GM18507 (cell line): ENCODE data around the gene HOXC6.
A peak's percentile ranks its signal among the peaks of the same experiment; 100 is the strongest.

ENCODE experiments used
- DNase-seq: peaks from one replicate; pipeline ENCODE4 v3.0.0; 2011; ENCODE audit warnings: low read depth; ENCODE audit not compliant: insufficient read length; ENCODE audit errors: extremely low spot score
- FAIRE-seq: peaks from 2 replicates; lab custom pipeline; 2011; peaks lifted over from hg19 to GRCh38; lab: Jason Lieb, UNC

HOXC6 gene

DNA sequence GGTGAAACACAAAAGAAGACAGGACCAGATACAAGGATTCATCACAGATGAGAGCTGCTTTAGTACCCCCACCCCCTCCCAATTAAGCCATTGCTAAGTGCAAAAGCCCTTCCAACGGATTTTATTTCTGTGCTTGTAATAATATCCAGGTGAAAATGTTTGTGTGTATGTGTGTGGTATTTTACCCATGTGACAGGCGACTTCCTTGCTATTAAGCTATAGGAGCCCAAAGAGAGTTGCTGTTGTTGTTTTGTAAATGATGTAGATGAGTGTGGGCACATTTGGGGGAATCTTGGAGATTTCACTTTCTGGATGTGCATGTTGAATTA, 22.2 kb downstream of the HOXC6 start:
- FAIRE-seq: no peak

GRCh38 chr12:54051026-54051842, 23.0 kb downstream of the HOXC6 start:
- peak; percentile 18 for FAIRE-seq

More for the DNA sequence above, 22.2 kb downstream of the HOXC6 start:
- DNase-seq: no peak

GRCh38 chr12:54051874-54052437, 23.7 kb downstream of the HOXC6 start:
- FAIRE-seq (no peak), DNase-seq (no peak)

More at GRCh38 chr12:54051026-54051842, 23.0 kb downstream of the HOXC6 start:
- no peak for DNase-seq

- DNase-seq (no peak), FAIRE-seq (no peak)
Observed at GRCh38 chr12:54052438-54053002, 24.3 kb downstream of the HOXC6 start.

GRCh38 chr12:54053003-54053750, 24.9 kb downstream of the HOXC6 start:
- DNase-seq (peak; percentile 62), FAIRE-seq (peak; percentile 94)

- DNase-seq (no peak), FAIRE-seq (no peak)
Observed at GRCh38 chr12:54053751-54054741, 25.8 kb downstream of the HOXC6 start, which contains the start of gene HOXC4. HOXC4 (plus strand) TSS chr12:54053835; CDS start chr12:54053923, 88 bp downstream.

DNA sequence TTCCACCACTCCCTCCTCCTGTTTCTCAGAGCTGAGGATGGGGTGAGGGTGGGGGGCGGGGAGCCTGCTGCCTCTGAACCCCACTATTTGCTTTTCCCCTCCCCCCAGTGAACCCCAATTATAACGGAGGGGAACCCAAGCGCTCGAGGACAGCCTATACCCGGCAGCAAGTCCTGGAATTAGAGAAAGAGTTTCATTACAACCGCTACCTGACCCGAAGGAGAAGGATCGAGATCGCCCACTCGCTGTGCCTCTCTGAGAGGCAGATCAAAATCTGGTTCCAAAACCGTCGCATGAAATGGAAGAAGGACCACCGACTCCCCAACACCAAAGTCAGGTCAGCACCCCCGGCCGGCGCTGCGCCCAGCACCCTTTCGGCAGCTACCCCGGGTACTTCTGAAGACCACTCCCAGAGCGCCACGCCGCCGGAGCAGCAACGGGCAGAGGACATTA, 26.5 kb downstream of the HOXC6 start:
- no peak for FAIRE-seq
- no peak for DNase-seq

DNA sequence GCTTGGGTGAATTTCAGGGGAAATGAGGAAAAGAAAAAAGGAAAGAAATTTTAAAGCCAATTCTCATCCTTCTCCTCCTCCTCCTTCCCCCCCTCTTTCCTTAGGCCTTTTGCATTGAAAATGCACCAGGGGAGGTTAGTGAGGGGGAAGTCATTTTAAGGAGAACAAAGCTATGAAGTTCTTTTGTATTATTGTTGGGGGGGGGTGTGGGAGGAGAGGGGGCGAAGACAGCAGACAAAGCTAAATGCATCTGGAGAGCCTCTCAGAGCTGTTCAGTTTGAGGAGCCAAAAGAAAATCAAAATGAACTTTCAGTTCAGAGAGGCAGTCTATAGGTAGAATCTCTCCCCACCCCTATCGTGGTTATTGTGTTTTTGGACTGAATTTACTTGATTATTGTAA, 27.3 kb downstream of the HOXC6 start:
- FAIRE-seq (no peak), DNase-seq (no peak)

GRCh38 chr12:54056110-54056509, 27.9 kb downstream of the HOXC6 start:
- no peak for DNase-seq
- FAIRE-seq: no peak

DNA sequence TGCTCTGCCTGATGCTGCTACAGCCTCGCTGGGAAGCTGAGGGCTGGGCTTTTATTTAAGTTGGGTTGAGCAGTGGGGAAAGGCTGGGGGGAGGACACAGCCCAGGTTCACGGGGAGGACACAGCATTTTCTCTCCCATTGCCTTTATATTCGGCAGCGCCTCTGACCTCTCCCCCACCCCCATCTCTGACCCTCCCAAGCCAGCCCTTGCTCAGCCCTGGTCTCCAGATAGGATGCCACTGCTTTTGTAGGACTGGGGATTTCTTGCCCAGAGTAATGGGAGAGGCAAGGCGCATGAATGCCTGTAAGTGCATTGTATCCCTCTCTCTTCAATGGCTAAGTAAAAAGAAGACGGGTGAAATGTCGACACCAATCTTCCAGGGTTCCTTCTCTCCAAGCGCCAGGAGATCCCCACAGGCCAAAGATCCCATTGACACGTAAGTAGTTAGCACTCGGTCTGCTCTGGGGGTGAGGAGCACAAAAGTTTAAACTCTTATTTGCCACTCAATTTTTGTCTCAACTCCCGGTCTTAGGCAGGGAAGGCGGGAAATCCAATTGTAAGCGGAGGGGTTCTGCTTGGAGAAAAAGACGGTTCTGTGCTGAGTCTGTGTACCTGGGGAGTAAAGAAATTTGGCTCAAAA, 30.0 kb downstream of the HOXC6 start:
- FAIRE-seq: no peak

DNA sequence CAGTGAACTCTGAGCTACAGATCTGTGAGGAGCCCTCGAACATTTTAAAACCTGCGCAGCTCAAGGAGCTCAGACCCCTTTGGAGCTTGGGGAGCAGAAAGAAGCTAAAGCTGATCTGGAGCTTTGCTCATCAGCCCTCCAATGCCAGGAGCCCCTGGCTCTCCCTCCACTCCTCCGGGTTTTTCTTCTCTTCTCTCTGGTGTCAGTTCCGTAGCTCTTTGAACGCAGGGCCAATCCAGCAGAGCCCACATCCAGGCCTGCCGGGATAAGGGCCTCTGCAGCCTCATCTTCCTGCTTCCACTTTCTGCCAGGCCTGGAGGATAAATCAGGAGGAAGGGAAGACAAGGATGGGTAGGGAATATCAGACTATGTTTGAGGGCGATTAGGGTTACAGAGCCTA, 31.4 kb downstream of the HOXC6 start:
- FAIRE-seq (no peak), DNase-seq (no peak)

More for the DNA sequence above, 30.0 kb downstream of the HOXC6 start:
- DNase-seq: no peak

DNA sequence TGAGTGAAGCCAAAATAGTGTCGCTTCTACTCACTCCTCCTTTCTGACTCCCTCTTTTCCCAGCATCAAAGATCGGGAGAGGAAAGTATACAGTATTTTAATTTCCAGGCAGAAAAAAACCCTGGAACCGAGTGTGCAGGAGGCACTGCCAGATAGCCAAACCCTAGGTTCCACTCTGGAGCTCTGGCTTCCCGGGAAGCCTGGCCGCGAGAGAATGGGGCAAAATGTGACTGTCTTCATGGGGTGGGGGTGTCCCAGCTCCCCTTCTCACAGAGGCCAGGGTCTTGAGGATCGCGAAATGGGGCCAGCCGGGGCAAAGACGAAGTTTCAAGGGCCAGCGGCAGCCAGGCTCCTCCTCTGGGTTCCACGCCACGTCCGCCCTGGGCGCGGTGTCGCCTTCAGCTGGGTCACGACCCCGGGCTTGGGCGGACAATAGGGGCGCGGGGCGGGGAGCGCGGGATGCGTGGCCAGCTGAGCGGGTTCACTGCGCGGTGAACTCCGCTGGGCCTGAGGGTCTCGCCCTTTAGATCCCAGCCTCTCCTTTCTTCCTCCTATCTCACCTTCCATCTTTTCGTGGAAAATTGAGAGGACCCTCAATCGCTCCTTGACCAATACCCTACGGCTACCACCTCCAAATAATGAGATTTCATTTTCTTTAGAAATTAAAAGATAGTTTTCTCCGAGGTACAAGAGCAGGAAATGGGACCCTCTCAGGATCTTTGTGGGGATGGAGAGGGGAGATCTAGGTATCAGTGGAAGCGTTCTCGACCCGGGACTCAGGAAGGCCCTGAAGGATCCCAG, 32.1 kb downstream of the HOXC6 start:
- no peak for DNase-seq
- no peak for FAIRE-seq

DNA sequence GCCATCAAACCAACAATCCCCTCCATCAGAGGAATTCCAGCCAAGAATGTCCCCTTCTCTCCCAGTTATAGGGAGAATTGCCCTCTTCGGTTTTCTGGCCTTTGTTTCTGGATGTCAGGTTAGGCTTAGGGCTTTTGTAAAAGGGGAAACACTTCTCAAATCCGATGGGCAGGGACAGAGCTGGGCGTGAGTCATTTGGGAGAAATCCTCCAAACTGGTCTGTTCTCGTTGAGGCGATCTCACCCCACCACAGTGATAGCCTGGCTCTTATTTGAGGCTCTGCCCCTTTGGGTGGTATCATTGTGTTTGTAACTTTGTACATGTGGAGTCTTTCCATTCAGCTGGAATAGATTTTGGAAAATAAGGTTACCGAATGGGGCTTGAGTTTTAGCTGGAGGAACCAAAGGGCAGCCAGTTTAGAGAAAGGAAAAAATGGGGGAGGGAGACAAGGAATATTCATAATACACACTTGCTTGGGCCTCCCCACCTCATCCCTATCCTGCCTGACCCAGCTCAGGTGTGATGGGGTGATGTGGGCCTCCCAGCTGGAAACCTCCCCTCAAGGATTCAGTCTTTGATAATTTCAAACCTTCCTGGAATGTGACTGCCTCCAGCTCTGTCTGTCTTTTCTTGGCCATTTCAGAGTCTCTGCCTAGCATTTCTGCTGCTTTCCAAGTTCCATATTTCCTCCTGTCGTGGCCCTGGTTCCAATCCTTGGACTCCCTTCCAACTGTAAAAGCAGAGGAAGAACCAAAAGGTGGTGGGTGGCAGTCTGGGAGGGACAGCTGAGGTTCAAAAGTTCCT, 32.9 kb downstream of the HOXC6 start:
- no peak for FAIRE-seq

DNA sequence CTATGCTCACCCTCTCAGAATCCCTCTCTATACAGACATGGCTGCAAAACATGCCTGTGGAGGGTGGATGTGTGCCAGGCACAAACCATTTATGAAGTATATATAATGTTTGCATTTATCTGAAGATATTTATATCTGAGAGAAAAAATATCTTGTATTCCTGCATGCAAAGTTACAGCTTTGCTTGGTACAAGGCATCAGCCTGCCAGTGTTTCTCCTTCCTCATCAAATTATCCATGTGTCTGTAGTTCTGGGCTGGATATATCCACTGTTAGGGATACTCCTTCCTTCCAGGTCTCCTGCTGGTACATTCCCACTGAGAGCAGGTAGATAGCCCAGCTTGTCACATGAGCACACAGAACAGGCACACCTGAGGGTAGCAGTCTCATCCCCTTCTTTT, 37.4 kb downstream of the HOXC6 start:
- FAIRE-seq: no peak

More for the DNA sequence above, 32.9 kb downstream of the HOXC6 start:
- no peak for DNase-seq

DNA sequence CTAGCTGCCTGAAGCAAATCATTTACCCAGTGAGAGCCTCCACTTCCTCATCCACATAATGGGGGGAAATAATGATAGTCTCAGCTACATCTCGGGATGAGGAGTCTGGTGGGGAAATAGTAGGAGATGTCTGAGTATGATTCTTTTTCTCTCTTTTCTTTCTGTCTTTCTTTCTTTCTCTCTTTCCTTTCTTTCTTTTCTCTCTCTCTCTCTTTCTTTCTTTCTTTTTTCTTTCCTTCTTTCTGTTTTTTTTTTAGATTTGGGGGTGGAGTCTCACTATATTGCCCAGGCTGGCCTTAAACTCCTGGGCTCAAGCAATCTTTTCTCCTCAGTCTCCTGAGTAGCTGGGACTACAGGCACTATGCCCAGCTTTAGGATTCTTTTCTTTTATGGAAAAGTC, 38.2 kb downstream of the HOXC6 start:
- FAIRE-seq (no peak), DNase-seq (no peak)

More for the DNA sequence above, 37.4 kb downstream of the HOXC6 start:
- no peak for DNase-seq

DNA sequence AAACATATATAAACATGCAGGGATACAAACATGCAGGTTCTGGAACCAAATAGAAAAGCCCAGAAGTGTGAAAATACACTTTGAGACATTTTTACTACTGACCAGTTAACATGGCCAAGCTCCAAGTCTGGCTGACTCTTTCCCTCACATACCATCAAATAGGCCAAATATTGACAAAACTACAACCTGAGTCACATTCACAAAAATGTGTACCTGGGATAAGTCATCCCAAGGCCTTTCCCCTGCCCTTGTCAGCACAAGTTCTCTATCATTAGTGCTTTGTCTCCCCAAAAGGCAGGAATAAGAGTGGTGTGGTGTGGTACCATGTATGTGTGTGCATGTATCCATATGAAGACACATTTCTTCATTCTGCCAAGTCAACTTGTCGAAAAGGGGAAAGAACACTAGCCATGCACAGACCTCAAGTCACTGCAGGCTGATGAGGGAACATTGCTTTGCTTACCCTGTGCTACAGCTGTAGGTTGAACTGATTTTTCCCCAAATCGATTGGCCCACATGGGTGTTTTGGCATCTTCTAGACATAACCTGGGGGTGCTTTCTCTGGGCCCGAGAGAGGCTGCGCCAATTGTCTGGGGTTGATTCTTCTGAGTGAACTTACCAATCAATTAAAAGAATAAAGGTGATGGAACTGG, 40.3 kb downstream of the HOXC6 start:
- FAIRE-seq: no peak
- no peak for DNase-seq
